GM10266 (cell line): Measurements from ENCODE around the gene TMEM178A.
"Not testable (repeated sequence)": the region's sequence is repeated elsewhere in the genome, so short reads cannot be mapped to it uniquely, and the experiment has no call there.

Experiments used
- DNase-seq: peaks from one replicate; pipeline ENCODE4 v3.0.0; 2012; ENCODE audit errors: extremely low spot score
- TF ChIP-seq, protein P1 (sequence below): IDR thresholded peaks from 2 replicates; pipeline ENCODE4 v1.5.1; 2012; ENCODE audit warnings: mild to moderate bottlenecking, low read depth; ENCODE audit not compliant: control insufficient read depth, insufficient read depth; ENCODE audit errors: missing control alignments

TMEM178A gene

DNA sequence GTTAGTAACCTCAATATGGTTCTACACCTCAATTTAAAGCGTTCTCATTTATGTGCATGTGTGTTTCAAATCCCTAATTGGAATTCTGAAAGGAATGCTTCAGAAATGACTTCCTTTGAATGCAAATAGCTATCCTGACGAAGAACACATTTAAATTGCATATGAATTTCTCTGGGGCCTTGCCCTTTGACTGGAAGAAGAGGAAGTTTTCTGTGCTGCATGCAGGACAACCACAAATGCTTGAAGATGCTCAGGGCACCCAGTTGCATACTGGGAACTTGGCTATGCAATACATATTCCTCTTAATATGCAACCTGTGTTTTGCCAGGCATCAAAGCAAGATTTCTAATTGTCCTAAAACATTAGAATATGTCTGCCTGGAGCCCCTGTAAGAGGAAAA is 55.3 kb downstream of the TMEM178A start:
- TF ChIP-seq, protein P1, sequence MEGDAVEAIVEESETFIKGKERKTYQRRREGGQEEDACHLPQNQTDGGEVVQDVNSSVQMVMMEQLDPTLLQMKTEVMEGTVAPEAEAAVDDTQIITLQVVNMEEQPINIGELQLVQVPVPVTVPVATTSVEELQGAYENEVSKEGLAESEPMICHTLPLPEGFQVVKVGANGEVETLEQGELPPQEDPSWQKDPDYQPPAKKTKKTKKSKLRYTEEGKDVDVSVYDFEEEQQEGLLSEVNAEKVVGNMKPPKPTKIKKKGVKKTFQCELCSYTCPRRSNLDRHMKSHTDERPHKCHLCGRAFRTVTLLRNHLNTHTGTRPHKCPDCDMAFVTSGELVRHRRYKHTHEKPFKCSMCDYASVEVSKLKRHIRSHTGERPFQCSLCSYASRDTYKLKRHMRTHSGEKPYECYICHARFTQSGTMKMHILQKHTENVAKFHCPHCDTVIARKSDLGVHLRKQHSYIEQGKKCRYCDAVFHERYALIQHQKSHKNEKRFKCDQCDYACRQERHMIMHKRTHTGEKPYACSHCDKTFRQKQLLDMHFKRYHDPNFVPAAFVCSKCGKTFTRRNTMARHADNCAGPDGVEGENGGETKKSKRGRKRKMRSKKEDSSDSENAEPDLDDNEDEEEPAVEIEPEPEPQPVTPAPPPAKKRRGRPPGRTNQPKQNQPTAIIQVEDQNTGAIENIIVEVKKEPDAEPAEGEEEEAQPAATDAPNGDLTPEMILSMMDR: no peak
- DNase-seq: no peak

DNA sequence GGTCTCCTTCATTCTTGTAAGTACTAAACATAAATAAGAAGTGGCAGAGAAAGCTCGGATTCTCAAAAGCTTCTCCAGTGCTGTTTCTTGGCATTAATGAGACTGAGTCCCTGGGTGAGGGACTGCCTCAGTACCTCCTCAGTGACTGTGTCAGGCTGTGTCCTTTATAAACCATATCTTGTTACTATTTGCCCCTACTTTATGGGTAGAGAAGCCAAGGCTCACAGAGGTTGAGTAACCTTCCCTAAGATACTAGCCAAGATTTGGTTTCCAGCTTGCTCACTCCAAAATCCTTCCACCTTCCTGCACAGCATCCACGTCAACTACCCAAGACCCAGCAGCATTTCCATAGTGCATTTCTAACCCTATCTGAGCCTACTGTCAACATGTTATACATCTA is 57.8 kb downstream of the TMEM178A start:
- DNase-seq: no peak
- TF ChIP-seq, protein P1: no peak

- DNase-seq: no peak
- TF ChIP-seq, protein P1: no peak
Measured at GRCh38 chr2:39723946-39724827, 58.5 kb downstream of the TMEM178A start.

DNA sequence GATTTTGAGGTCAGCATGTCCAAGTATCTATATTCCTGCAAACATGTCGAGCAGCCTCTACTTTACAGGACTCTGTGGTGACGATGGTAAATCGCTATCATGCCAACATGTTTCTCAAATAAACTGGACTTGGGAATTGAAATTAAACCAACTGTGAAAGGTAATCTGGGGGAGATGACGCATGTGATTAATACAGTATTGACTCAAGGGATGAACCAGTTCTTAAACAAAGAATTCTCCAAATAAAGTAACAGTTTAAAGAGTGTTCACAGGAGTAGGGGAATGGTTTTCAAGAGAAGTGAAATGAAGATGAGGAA is 59.1 kb downstream of the TMEM178A start:
- DNase-seq: no peak
- TF ChIP-seq, protein P1: no peak

DNA sequence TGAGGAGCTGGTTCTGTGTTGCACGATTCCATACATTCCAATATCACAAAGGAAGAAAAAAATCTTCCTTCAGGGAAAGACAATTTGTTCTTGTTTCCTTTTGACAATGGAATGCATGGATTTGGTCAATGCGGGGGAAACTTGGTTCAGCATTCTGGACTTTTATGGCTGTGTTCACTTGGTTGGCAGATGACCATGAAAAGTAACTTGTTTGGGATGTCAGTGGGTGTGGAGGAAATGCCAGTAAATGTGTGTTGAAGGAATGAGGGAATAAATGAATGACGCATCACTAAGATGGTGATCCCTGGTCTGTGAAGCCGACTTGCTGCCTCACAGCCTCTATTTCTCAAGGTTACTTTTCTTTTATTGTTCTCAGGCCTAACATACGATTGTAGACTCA is 59.7 kb downstream of the TMEM178A start:
- TF ChIP-seq, protein P1: no peak
- no peak for DNase-seq

- not testable (repeated sequence) for DNase-seq
Measured at GRCh38 chr2:39728085-39728484, 62.4 kb downstream of the TMEM178A start.

- TF ChIP-seq, protein P1: peak; percentile 61
- DNase-seq: peak; percentile 30
Measured at GRCh38 chr2:39728941-39729351, 63.2 kb downstream of the TMEM178A start.
